Endodermal cell (in vitro differentiated cells): Measurements from ENCODE around the gene MRPS22. TPM values are rescaled to one million over a fixed set of nuclear protein-coding genes. Genes with fewer than 3 reads are reported as not detected.

Source experiments
- DNase-seq: peaks from one replicate; pipeline ENCODE4 v3.0.0-alpha.2; 2017
- H3K27ac ChIP-seq: 2 replicates; pipeline ENCODE4 v1.5.1; 2013; ENCODE audit warnings: mild to moderate bottlenecking, low read depth, low read length, moderate library complexity
- H3K27me3 ChIP-seq: 2 replicates; pipeline ENCODE4 v1.6.1; 2013; ENCODE audit warnings: mild to moderate bottlenecking, low read length, moderate library complexity; ENCODE audit not compliant: insufficient read depth, control insufficient read depth, poor library complexity, severe bottlenecking
- H3K36me3 ChIP-seq: 2 replicates; pipeline ENCODE4 v1.7.0; 2013; ENCODE audit warnings: mild to moderate bottlenecking, low read length, moderate library complexity; ENCODE audit not compliant: control insufficient read depth, insufficient read depth
- H3K4me1 ChIP-seq: one replicate; pipeline ENCODE4 v1.7.0; 2013; ENCODE audit warnings: low read length; ENCODE audit not compliant: control insufficient read depth, insufficient read depth
- H3K4me3 ChIP-seq: 2 replicates; pipeline ENCODE4 v1.5.1; 2013; ENCODE audit warnings: mild to moderate bottlenecking, low read length, moderate library complexity
- H3K9ac ChIP-seq: 2 replicates; pipeline ENCODE4 v1.6.1; 2013; ENCODE audit warnings: mild to moderate bottlenecking, low read length, moderate library complexity; ENCODE audit not compliant: poor library complexity, severe bottlenecking; ENCODE audit errors: extremely low read depth
- H3K9me3 ChIP-seq: 2 replicates; pipeline ENCODE4 v1.6.1; 2013; ENCODE audit warnings: mild to moderate bottlenecking, low read length, moderate library complexity; ENCODE audit not compliant: control insufficient read depth
- H3K27ac Mint-ChIP-seq: 2 replicates; pipeline ENCODE4 v1.8.0; 2020; ENCODE audit warnings: mixed read lengths
- H3K27me3 Mint-ChIP-seq: 2 replicates; pipeline ENCODE4 v1.8.0; 2021; ENCODE audit warnings: mild to moderate bottlenecking, mixed read lengths; ENCODE audit not compliant: insufficient read depth
- H3K36me3 Mint-ChIP-seq: 2 replicates; pipeline ENCODE4 v1.8.0; 2020; ENCODE audit warnings: low read depth, mixed read lengths
- H3K4me1 Mint-ChIP-seq: 2 replicates; pipeline ENCODE4 v1.8.0; 2020; ENCODE audit warnings: mixed read lengths
- H3K4me3 Mint-ChIP-seq: 2 replicates; pipeline ENCODE4 v1.8.0; 2020; ENCODE audit warnings: mild to moderate bottlenecking, moderate library complexity, mixed read lengths
- H3K9me3 Mint-ChIP-seq: 2 replicates; pipeline ENCODE4 v1.8.0; 2020; ENCODE audit warnings: mild to moderate bottlenecking, mixed read lengths
- WGBS, 2 experiments: methylation state at CpG; one replicate each; pipeline versions ENCODE4 v1.1.5 to v1.1.7; 2013; ENCODE audit warnings: missing lambda C conversion rate in 2 of 2, mixed read lengths in 1 of 2; ENCODE audit not compliant: insufficient coverage in 1 of 2, insufficient read length in 1 of 2; 5-methylcytosine and 5-hydroxymethylcytosine counted together
- total RNA-seq, 2 donors: library from RNA; stranded (reverse); fragmentation: NEBNext Ultra II Directional in 1 of 2; extraction: Animal tissue kit (Norgen Biotek cat#: 25700) in 1 of 2; gene quantifications; 2 replicates in 1 of 2; 3 replicates in 1 of 2; pipeline ENCODE4 v1.2.1, GENCODE V29; 2021
- TF ChIP-seq, protein P1 (sequence below): fragments of 200-600 bp; sonication (generic); conservative IDR thresholded peaks from 2 replicates; pipeline ENCODE4 v1.5.0; 2021; ENCODE audit warnings: antibody characterized with exemption, mild to moderate bottlenecking

Gene MRPS22
- total RNA-seq, 2 donors from 2014 or later: 34.8 to 38.7 TPM

DNA sequence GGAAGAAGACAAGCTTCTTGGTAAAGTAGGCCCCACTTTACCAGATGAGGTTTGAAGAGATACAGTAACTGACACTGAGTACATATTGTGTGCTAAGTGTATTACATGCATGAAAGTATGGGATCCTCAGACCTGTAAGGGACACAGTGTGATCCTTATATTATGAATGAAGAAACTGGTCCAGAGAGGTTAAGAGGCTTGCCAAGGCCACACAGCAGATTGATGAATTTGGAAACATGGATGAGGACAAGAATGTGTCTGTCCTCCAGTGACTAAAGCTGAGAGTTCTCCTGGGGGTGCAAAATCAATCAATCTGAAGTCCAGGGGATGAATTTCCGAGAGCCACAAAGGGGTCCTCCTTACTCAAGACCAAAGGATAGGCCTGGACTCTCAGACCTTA, 31.4 kb upstream of the MRPS22 start:
- Histone ChIP-seq H3K4me1 (no peaks in the 10 kb centered on the region), H3K27ac (no peak overlapping the region), H3K36me3 (no peaks in the 10 kb centered on the region), H3K4me3 (no peak overlapping the region), H3K9ac (no peak overlapping the region), H3K9me3 (no peaks in the 10 kb centered on the region), H3K27me3 (no peaks in the 10 kb centered on the region)
- H3K27ac Mint-ChIP-seq: no peak overlapping the region
- H3K27me3 Mint-ChIP-seq: peaks cover 20% of the 10 kb centered on the region
- no peaks in the 10 kb centered on the region for H3K36me3 Mint-ChIP-seq
- H3K4me3 Mint-ChIP-seq: no peak overlapping the region
- TF ChIP-seq, protein P1, sequence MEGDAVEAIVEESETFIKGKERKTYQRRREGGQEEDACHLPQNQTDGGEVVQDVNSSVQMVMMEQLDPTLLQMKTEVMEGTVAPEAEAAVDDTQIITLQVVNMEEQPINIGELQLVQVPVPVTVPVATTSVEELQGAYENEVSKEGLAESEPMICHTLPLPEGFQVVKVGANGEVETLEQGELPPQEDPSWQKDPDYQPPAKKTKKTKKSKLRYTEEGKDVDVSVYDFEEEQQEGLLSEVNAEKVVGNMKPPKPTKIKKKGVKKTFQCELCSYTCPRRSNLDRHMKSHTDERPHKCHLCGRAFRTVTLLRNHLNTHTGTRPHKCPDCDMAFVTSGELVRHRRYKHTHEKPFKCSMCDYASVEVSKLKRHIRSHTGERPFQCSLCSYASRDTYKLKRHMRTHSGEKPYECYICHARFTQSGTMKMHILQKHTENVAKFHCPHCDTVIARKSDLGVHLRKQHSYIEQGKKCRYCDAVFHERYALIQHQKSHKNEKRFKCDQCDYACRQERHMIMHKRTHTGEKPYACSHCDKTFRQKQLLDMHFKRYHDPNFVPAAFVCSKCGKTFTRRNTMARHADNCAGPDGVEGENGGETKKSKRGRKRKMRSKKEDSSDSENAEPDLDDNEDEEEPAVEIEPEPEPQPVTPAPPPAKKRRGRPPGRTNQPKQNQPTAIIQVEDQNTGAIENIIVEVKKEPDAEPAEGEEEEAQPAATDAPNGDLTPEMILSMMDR: no peak
- DNase-seq: no peak
- no peaks in the 10 kb centered on the region for H3K9me3 Mint-ChIP-seq
- no peaks in the 10 kb centered on the region for H3K4me1 Mint-ChIP-seq
- 83 to 96% methylated on average over 1 of the region's 1 CpG for WGBS, 2 experiments

GRCh38 chr3:139312959-139313358, 30.9 kb upstream of the MRPS22 start:
- no peaks in the 10 kb centered on the region for H3K27me3 ChIP-seq
- TF ChIP-seq, protein P1: no peak
- WGBS, 2 experiments: 93% methylated on average over 2 of the region's 2 CpGs; no CpG with 5 or more reads in 1 of the 2 experiments
- H3K36me3 ChIP-seq: no peaks in the 10 kb centered on the region
- H3K4me1 Mint-ChIP-seq: no peaks in the 10 kb centered on the region
- H3K27ac ChIP-seq: no peak overlapping the region
- no peak overlapping the region for H3K4me3 ChIP-seq
- no peaks in the 10 kb centered on the region for H3K36me3 Mint-ChIP-seq
- H3K9me3 ChIP-seq: no peaks in the 10 kb centered on the region
- H3K9ac ChIP-seq: no peak overlapping the region
- H3K4me1 ChIP-seq: no peaks in the 10 kb centered on the region
- no peak overlapping the region for H3K27ac Mint-ChIP-seq
- DNase-seq: no peak
- H3K27me3 Mint-ChIP-seq: peaks cover 24% of the 10 kb centered on the region
- no peaks in the 10 kb centered on the region for H3K9me3 Mint-ChIP-seq
- H3K4me3 Mint-ChIP-seq: no peak overlapping the region

DNA sequence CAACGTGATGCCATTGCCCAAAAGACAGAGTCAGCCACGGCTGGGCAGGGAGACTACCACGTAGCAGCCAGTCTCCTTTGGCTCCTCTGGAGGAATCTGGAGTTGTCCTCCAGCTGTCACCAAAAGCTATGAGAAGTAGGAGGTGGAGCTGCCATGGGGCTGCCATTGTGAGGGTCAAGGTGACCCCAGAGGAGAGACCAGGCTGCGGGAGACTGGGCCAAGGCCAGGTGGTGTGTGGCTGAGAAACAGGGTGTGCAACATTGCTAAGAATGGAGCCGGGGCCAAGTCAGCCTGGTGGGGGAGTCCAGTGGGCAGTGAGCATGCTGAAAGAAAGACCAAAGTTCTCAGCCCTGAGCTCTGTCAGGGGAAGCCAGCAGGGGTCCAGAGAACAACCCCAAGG, 29.9 kb upstream of the MRPS22 start:
- Mint-ChIP-seq H3K9me3 (no peaks in the 10 kb centered on the region), H3K36me3 (no peaks in the 10 kb centered on the region), H3K27ac (no peak overlapping the region), H3K27me3 (peaks cover 31% of the 10 kb centered on the region), H3K4me1 (no peaks in the 10 kb centered on the region), H3K4me3 (no peak overlapping the region)
- Histone ChIP-seq H3K4me1 (no peaks in the 10 kb centered on the region), H3K9ac (no peak overlapping the region), H3K27me3 (no peaks in the 10 kb centered on the region), H3K27ac (no peak overlapping the region), H3K36me3 (no peaks in the 10 kb centered on the region), H3K9me3 (no peaks in the 10 kb centered on the region), H3K4me3 (no peak overlapping the region)
- TF ChIP-seq, protein P1: no peak
- no peak for DNase-seq
- WGBS, 2 experiments: 88 to 100% methylated on average over 3 to 5 of the region's 5 CpGs
